ENCODE results near the gene CD48.

The CD48 gene

DNA sequence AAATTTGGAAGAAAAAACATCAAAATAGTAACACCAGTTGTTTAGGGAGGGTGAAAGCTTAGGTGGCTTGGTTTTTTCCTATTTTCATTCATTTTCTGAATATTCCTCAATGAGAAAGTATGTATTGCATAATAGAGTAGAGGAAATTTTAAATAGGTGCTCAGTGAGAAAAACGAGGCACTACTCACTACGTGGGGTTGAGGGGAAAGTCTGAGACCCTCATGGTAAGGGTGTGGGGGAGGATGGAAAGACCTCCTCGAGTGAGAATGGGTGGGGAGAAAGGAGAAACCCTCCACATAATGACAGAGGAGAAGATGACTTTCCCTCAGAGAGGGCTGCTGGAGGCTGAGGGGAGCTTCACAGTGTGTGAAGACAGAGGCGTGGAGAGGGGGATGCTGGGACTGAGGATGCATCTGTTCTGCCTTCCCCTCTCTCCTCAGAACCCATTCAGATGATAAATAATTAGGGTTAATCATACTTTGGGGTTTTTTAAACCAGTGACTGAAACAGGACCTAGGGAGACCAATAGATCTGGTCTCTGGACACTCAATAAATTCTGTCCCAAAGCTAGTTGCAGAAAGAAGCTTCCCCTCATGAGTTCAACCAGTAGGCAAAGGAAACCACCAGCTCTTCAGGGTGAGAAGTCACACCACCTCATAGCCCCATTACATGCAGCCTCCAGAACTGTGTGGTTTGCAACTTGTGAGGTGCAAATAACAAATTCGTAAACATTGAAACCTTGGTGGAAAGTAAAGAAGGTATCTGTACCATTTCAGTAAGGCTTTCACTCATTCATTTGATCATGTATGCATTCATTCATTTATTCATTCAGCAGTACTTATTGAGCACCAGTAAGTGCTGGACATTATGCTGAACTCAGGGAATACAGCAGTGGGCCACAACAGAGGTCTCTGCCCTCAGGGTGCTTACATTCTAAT is 44.6 kb upstream of the CD48 start:
- H3K27me3 ChIP-seq = no peaks in the 10 kb centered on the region
- H3K27ac ChIP-seq = no peak overlapping the region
- no peaks in the 10 kb centered on the region for H3K36me3 ChIP-seq
- no peaks in the 10 kb centered on the region for H3K9me3 ChIP-seq
- no peak for TF ChIP-seq CTCF (IDR thresholded peaks at IDR 0.05)
- no peak overlapping the region for H3K4me3 ChIP-seq (ENCODE audit: low read depth in 1 of 2, low read length in 1 of 2)
- no peaks in the 10 kb centered on the region for H3K4me1 ChIP-seq (ENCODE audit: control insufficient read depth in 1 of 2, insufficient read depth in 1 of 2, low read depth in 1 of 2, low read length in 1 of 2)

- Histone ChIP-seq H3K27me3 (no peaks in the 10 kb centered on the region), H3K4me1 (ENCODE audit: control insufficient read depth in 1 of 2, insufficient read depth in 1 of 2, low read depth in 1 of 2, low read length in 1 of 2) (no peaks in the 10 kb centered on the region), H3K9me3 (no peaks in the 10 kb centered on the region), H3K27ac (no peak overlapping the region), H3K4me3 (ENCODE audit: low read depth in 1 of 2, low read length in 1 of 2) (no peak overlapping the region), H3K36me3 (no peaks in the 10 kb centered on the region)
- TF ChIP-seq CTCF (IDR thresholded peaks at IDR 0.05) = no peak
Measured at GRCh38 chr1:160755461-160755860, 43.8 kb upstream of the CD48 start.

GRCh38 chr1:160753594-160753993 is 42.0 kb upstream of the CD48 start:
- H3K4me3 ChIP-seq (ENCODE audit: low read depth in 1 of 2, low read length in 1 of 2) = no peak overlapping the region
- no peaks in the 10 kb centered on the region for H3K36me3 ChIP-seq
- no peak for TF ChIP-seq CTCF (IDR thresholded peaks at IDR 0.05)
- no peaks in the 10 kb centered on the region for H3K9me3 ChIP-seq
- no peak overlapping the region for H3K27ac ChIP-seq
- H3K4me1 ChIP-seq (ENCODE audit: control insufficient read depth in 1 of 2, insufficient read depth in 1 of 2, low read depth in 1 of 2, low read length in 1 of 2) = peaks cover 7 to 8% of the 10 kb centered on the region in 2 experiments
- no peaks in the 10 kb centered on the region for H3K27me3 ChIP-seq

GRCh38 chr1:160752924-160753323 is 41.3 kb upstream of the CD48 start:
- Histone ChIP-seq H3K4me1 (ENCODE audit: control insufficient read depth in 1 of 2, insufficient read depth in 1 of 2, low read depth in 1 of 2, low read length in 1 of 2) (peaks cover 9% of the 10 kb centered on the region in 2 experiments), H3K4me3 (ENCODE audit: low read depth in 1 of 2, low read length in 1 of 2) (no peak overlapping the region)
- no peak for TF ChIP-seq CTCF (IDR thresholded peaks at IDR 0.05)

GRCh38 chr1:160752406-160752805 is 40.8 kb upstream of the CD48 start:
- Histone ChIP-seq H3K27ac (no peak overlapping the region), H3K36me3 (no peaks in the 10 kb centered on the region), H3K4me1 (ENCODE audit: control insufficient read depth in 1 of 2, insufficient read depth in 1 of 2, low read depth in 1 of 2, low read length in 1 of 2) (peaks cover 9% of the 10 kb centered on the region in 2 experiments), H3K9me3 (no peaks in the 10 kb centered on the region), H3K4me3 (ENCODE audit: low read depth in 1 of 2, low read length in 1 of 2) (no peak overlapping the region), H3K27me3 (no peaks in the 10 kb centered on the region)
- no peak for TF ChIP-seq CTCF (IDR thresholded peaks at IDR 0.05)

More at GRCh38 chr1:160752924-160753323, 41.3 kb upstream of the CD48 start:
- Histone ChIP-seq H3K27ac (no peak overlapping the region), H3K9me3 (no peaks in the 10 kb centered on the region), H3K36me3 (no peaks in the 10 kb centered on the region), H3K27me3 (no peaks in the 10 kb centered on the region)
